Mucosa of descending colon (tissue), 3 donors: ENCODE data around the gene FXYD5. TPM values are rescaled to one million over a fixed set of nuclear protein-coding genes. Genes with fewer than 3 reads are reported as not detected.
A peak's percentile ranks its signal among the peaks of the same experiment; 100 is the strongest.

Experiments
- ATAC-seq: fragments of 200-7000 bp; cut with Tn5 transposase; one replicate; pipeline ENCODE4 v1.9.1; 2020; ENCODE audit warnings: mild to moderate bottlenecking, moderate library complexity
- DNase-seq, 3 donors: peaks; one replicate each; pipeline ENCODE4 v3.0.0-alpha.2; 2020
- H3K36me3 ChIP-seq: fragments of 200-600 bp; one replicate; pipeline ENCODE4 v1.8.0; 2021; ENCODE audit warnings: low read depth, mild to moderate bottlenecking
- H3K4me1 ChIP-seq: fragments of 200-600 bp; one replicate; pipeline ENCODE4 v1.8.0; 2021; ENCODE audit warnings: low read depth, mild to moderate bottlenecking
- H3K4me3 ChIP-seq: fragments of 200-600 bp; one replicate; pipeline ENCODE4 v1.8.0; 2021; ENCODE audit warnings: mild to moderate bottlenecking
- H3K9me3 ChIP-seq: fragments of 200-600 bp; one replicate; pipeline ENCODE4 v1.8.0; 2021; ENCODE audit warnings: mild to moderate bottlenecking
- CTCF ChIP-seq: fragments of 200-600 bp; IDR thresholded peaks from one replicate; pipeline ENCODE4 v1.8.0; 2022; ENCODE audit warnings: antibody characterized with exemption, mild to moderate bottlenecking
- intact Hi-C, 2 donors: fragments of 100-400 bp; cut with DNase I in 1 of 2; cut with micrococcal nuclease in 1 of 2; formaldehyde crosslinking; loops; one replicate each; pipeline versions ENCODE4 v1.11.0 to v1.11.1; 2022; cut with DNase I, micrococcal nuclease
- total RNA-seq, 3 donors: library from RNA; stranded (reverse); fragmentation: NEBNext Ultra II Directional in 2 of 3; extraction: Animal tissue kit (Norgen Biotek cat#: 25700) in 2 of 3; gene quantifications; one replicate each; pipeline versions ENCODE4 v1.2.1 to v1.2.4, GENCODE V29; 2021 to 2023
- donor health status: DM: no; HTN: no; CAD: no; lungs with moderate emphysema.
- donor health status: DM: no; HTN: no; CAD: no.
- donor health status: DM: no; HTN: yes; CAD: no.

FXYD5 gene
- total RNA-seq, 3 donors from 2014 or later = 9.1 to 20.8 (median 17.9) TPM

GRCh38 chr19:35142606-35143230 is 11.8 kb upstream of the FXYD5 start:
- peak; percentile 33 for ATAC-seq
- DNase-seq = peak; percentile 65 to 74 (median 70)
- Histone ChIP-seq H3K4me3 (no peak overlapping the region), H3K9me3 (no peaks in the 10 kb centered on the region), H3K36me3 (no peaks in the 10 kb centered on the region), H3K4me1 (peaks cover 13% of the 10 kb centered on the region)
- TF ChIP-seq CTCF = peak; percentile 56
- intact Hi-C loops = no loop called here

- intact Hi-C loops = no loop called here
- ATAC-seq (no peak), DNase-seq (peak in 1 of 3 donors; percentile 73)
- no peaks in the 10 kb centered on the region for H3K36me3 ChIP-seq
- H3K9me3 ChIP-seq = no peaks in the 10 kb centered on the region
- no peak for TF ChIP-seq CTCF
- H3K4me1 ChIP-seq = peaks cover 13% of the 10 kb centered on the region
- H3K4me3 ChIP-seq = no peak within 1 kb of the TSS
Observed at GRCh38 chr19:35143231-35143715, 11.3 kb upstream of the FXYD5 start, which contains the start of gene FXYD7. TSS of gene FXYD7 (plus strand) at chr19:35143255. CDS start at chr19:35143334, 79 bp downstream.

- no peak for TF ChIP-seq CTCF
- DNase-seq (no peak), ATAC-seq (no peak)
- Histone ChIP-seq H3K36me3 (no peaks in the 10 kb centered on the region), H3K4me1 (peaks cover 13% of the 10 kb centered on the region), H3K9me3 (no peaks in the 10 kb centered on the region), H3K4me3 (no peak overlapping the region)
- intact Hi-C loops = no loop called here
Observed at GRCh38 chr19:35143818-35144217, 10.7 kb upstream of the FXYD5 start.

- ATAC-seq (no peak), DNase-seq (no peak)
- no peak overlapping the region for H3K4me3 ChIP-seq
- H3K36me3 ChIP-seq = no peaks in the 10 kb centered on the region
- TF ChIP-seq CTCF = no peak
- peaks cover 13% of the 10 kb centered on the region for H3K4me1 ChIP-seq
- intact Hi-C loops = no loop called here
- H3K9me3 ChIP-seq = no peaks in the 10 kb centered on the region
Observed at GRCh38 chr19:35144259-35144599, 10.3 kb upstream of the FXYD5 start.

GRCh38 chr19:35144600-35145436 is 9.7 kb upstream of the FXYD5 start:
- ATAC-seq = peak; percentile 27

More at GRCh38 chr19:35144600-35145436, 9.7 kb upstream of the FXYD5 start:
- Histone ChIP-seq H3K36me3 (no peaks in the 10 kb centered on the region), H3K9me3 (no peaks in the 10 kb centered on the region), H3K4me1 (peaks cover 12% of the 10 kb centered on the region), H3K4me3 (no peak overlapping the region)
- TF ChIP-seq CTCF = no peak
- intact Hi-C loops = no loop called here
- DNase-seq = peak; percentile 79 to 89 (median 80)
